PC-3 (cell line): ENCODE data around the gene POLL. TPM values are rescaled to one million over a fixed set of nuclear protein-coding genes. Genes with fewer than 3 reads are reported as not detected.

Experiments
- ATAC-seq: fragments of 200-7000 bp; cut with Tn5 transposase; 2 replicates; pipeline ENCODE4 v1.9.1; 2020; ENCODE audit warnings: mild to moderate bottlenecking, moderate library complexity
- BruUV-seq: library from RNA; stranded (reverse); fragments of 400-500 nt; replicated peaks from 2 replicates; lab custom pipeline; 2021; lab: Mats Ljungman, UMichigan
- CTCF ChIA-PET: fragments of 300-600 bp; sonication (Branson Sonifier 250); formaldehyde crosslinking; loops from one replicate; lab custom pipeline; 2022; ENCODE audit warnings: antibody characterized with exemption; lab: Charles Lee
- POLR2A ChIA-PET: fragments of 300-600 bp; sonication (Branson Sonifier 250); formaldehyde crosslinking; loops from one replicate; lab custom pipeline; 2022; ENCODE audit warnings: antibody characterized with exemption; ENCODE audit not compliant: unreplicated experiment; lab: Charles Lee
- DNase-seq: peaks from one replicate; pipeline ENCODE4 v3.0.0-alpha.2; 2015
- H2AFZ ChIP-seq: fragments of 300-600 bp; sonication (generic); 2 replicates; pipeline ENCODE4 v1.6.0; 2016; ENCODE audit warnings: antibody characterized with exemption, low read length
- H3F3A ChIP-seq: fragments of 300-600 bp; sonication (generic); one replicate; pipeline ENCODE4 v1.6.0; 2017; ENCODE audit warnings: antibody characterized with exemption, low read length, control low read depth, mild to moderate bottlenecking; ENCODE audit not compliant: unreplicated experiment
- H3K27ac ChIP-seq: fragments of 300-600 bp; sonication (generic); 2 replicates; pipeline ENCODE4 v1.5.1; 2016; ENCODE audit warnings: mild to moderate bottlenecking, low read length
- H3K27me3 ChIP-seq: fragments of 300-600 bp; sonication (generic); 2 replicates; pipeline ENCODE4 v1.6.1; 2016; ENCODE audit warnings: low read length, mixed read lengths
- H3K36me3 ChIP-seq: fragments of 300-600 bp; sonication (generic); 2 replicates; pipeline ENCODE4 v1.6.1; 2016; ENCODE audit warnings: low read depth, mixed run types, low read length, mixed read lengths
- H3K4me1 ChIP-seq: fragments of 300-600 bp; sonication (generic); 2 replicates; pipeline ENCODE4 v1.5.1; 2016; ENCODE audit warnings: low read length; ENCODE audit not compliant: insufficient read depth
- H3K4me2 ChIP-seq: fragments of 300-600 bp; sonication (generic); 2 replicates; pipeline ENCODE4 v1.6.0; 2016; ENCODE audit warnings: low read length
- H3K4me3 ChIP-seq: fragments of 300-600 bp; sonication (generic); 2 replicates; pipeline ENCODE4 v1.5.1; 2016; ENCODE audit warnings: mild to moderate bottlenecking, low read length, mixed read lengths
- H3K79me2 ChIP-seq: fragments of 300-600 bp; sonication (generic); 2 replicates; pipeline ENCODE4 v1.6.1; 2017; ENCODE audit warnings: low read length, mixed read lengths
- H3K9ac ChIP-seq: fragments of 300-600 bp; sonication (generic); 2 replicates; pipeline ENCODE4 v1.6.0; 2016; ENCODE audit warnings: mild to moderate bottlenecking, low read length
- H3K9me2 ChIP-seq: fragments of 300-600 bp; sonication (generic); replicated peaks from 2 replicates; pipeline ENCODE4 v1.6.1; 2016; ENCODE audit warnings: mixed run types, low read length, mixed read lengths
- H3K9me3 ChIP-seq: fragments of 300-600 bp; sonication (generic); 2 replicates; pipeline ENCODE4 v1.6.1; 2016; ENCODE audit warnings: low read length, mixed read lengths
- H4K20me1 ChIP-seq: fragments of 300-600 bp; sonication (generic); 2 replicates; pipeline ENCODE4 v1.6.1; 2016; ENCODE audit warnings: low read length, mixed read lengths
- CTCF ChIP-seq: fragments of 300-600 bp; sonication (generic); conservative IDR thresholded peaks from 2 replicates; pipeline ENCODE4 v1.5.1; 2017; ENCODE audit warnings: antibody characterized with exemption, low read depth, mild to moderate bottlenecking, low read length
- EZH2 ChIP-seq: fragments of 300-600 bp; sonication (generic); IDR thresholded peaks from one replicate; pipeline ENCODE4 v1.6.1; 2017; ENCODE audit warnings: antibody characterized with exemption, mild to moderate bottlenecking, low read length; ENCODE audit not compliant: unreplicated experiment
- EZH2phosphoT487 ChIP-seq: fragments of 300-600 bp; sonication (generic); IDR thresholded peaks from 2 replicates; pipeline ENCODE4 v1.6.1; 2018; ENCODE audit warnings: mild to moderate bottlenecking, antibody characterized with exemption, low read length, borderline replicate concordance
- intact Hi-C: fragments of 100-400 bp; cut with micrococcal nuclease; formaldehyde crosslinking; loops from 2 replicates; pipeline ENCODE4 v1.9.0; 2023
- total RNA-seq: library from RNA; depleted of rRNA; stranded (reverse); fragments of >200 nt; gene quantifications from 2 replicates; pipeline ENCODE4 v1.2.3, GENCODE V29; 2014

POLL gene
- total RNA-seq, 1 experiment from 2014 or later, result 10.9 TPM

GRCh38 chr10:101568054-101568745, 19.9 kb downstream of the POLL start:
- Histone ChIP-seq H3K9me2 (no peaks in the 10 kb centered on the region), H3K27me3 (no peaks in the 10 kb centered on the region), H3K9ac (no peak overlapping the region), H2AFZ (no peak overlapping the region), H3K4me2 (no peak overlapping the region), H3K36me3 (no peaks in the 10 kb centered on the region), H3K27ac (no peak overlapping the region), H3K4me1 (peaks cover 11% of the 10 kb centered on the region; the same call in 1 of the 2 replicates), H4K20me1 (no peaks in the 10 kb centered on the region), H3K4me3 (no peak overlapping the region), H3F3A (no peaks in the 10 kb centered on the region), H3K9me3 (no peaks in the 10 kb centered on the region), H3K79me2 (no peaks in the 10 kb centered on the region)
- DNase-seq (no peak), ATAC-seq (no peak)
- TF ChIP-seq CTCF (no peak), EZH2 (no peak), EZH2phosphoT487 (no peak)
- intact Hi-C loops, result loop anchor here (5.0 to 10.0 kb wide), 2 partner anchors 263 to 406 kb away; no protein-coding TSS in a partner anchor
- CTCF ChIA-PET, result no interaction called here
- no TSS peak for BruUV-seq
- POLR2A ChIA-PET, result no interaction called here

- DNase-seq (no peak), ATAC-seq (no peak)
- Histone ChIP-seq H3K4me3 (no peak overlapping the region), H3K4me2 (no peak overlapping the region), H4K20me1 (no peaks in the 10 kb centered on the region), H3K27me3 (no peaks in the 10 kb centered on the region), H3K27ac (no peak overlapping the region), H3K36me3 (no peaks in the 10 kb centered on the region), H3K9me2 (no peaks in the 10 kb centered on the region), H3K9me3 (no peaks in the 10 kb centered on the region), H3K79me2 (no peaks in the 10 kb centered on the region), H3K9ac (no peak overlapping the region), H3F3A (no peaks in the 10 kb centered on the region), H2AFZ (no peak overlapping the region), H3K4me1 (peaks cover 11% of the 10 kb centered on the region; the same call in 1 of the 2 replicates)
- ChIA-PET POLR2A (no interaction called here), CTCF (no interaction called here)
- intact Hi-C loops, result loop anchor here (5.0 to 10.0 kb wide), 2 partner anchors 263 to 405 kb away; no protein-coding TSS in a partner anchor
- no peak for TF ChIP-seq EZH2phosphoT487
- no peak for TF ChIP-seq EZH2
- no peak for TF ChIP-seq CTCF
- no TSS peak for BruUV-seq
These were observed 20.7 kb downstream of the POLL start for GRCh38 chr10:101567165-101568006.
